GM19372 (cell line): ENCODE data around the gene ZNF341.

Experiments used
- ATAC-seq: cut with Tn5 transposase; IDR thresholded peaks from one replicate; pipeline ENCODE4 v1.9.1; 2021; ENCODE audit warnings: mild to moderate bottlenecking, low read depth, moderate library complexity; ENCODE audit not compliant: unreplicated experiment

The ZNF341 gene

GRCh38 chr20:33820362-33820761 is 88.6 kb downstream of the ZNF341 start:
- no peak for ATAC-seq

GRCh38 chr20:33821270-33821836 is 89.6 kb downstream of the ZNF341 start:
- ATAC-seq: no peak

- no peak for ATAC-seq
These were observed 90.6 kb downstream of the ZNF341 start for GRCh38 chr20:33822423-33822822.

- no peak for ATAC-seq
These were observed 91.2 kb downstream of the ZNF341 start for GRCh38 chr20:33822991-33823390.

- no peak for ATAC-seq
These were observed 93.1 kb downstream of the ZNF341 start for GRCh38 chr20:33824852-33825251.

GRCh38 chr20:33825340-33826269 is 93.8 kb downstream of the ZNF341 start:
- no peak for ATAC-seq

- ATAC-seq: no peak
These were observed 94.6 kb downstream of the ZNF341 start for GRCh38 chr20:33826270-33826897.

GRCh38 chr20:33827109-33827508 is 95.3 kb downstream of the ZNF341 start:
- no peak for ATAC-seq

- ATAC-seq: no peak
These were observed 96.0 kb downstream of the ZNF341 start for GRCh38 chr20:33827634-33828325.

GRCh38 chr20:33828326-33828844 is 96.6 kb downstream of the ZNF341 start:
- no peak for ATAC-seq

GRCh38 chr20:33828967-33829560 is 97.3 kb downstream of the ZNF341 start:
- ATAC-seq: no peak

- no peak for ATAC-seq
These were observed 97.8 kb downstream of the ZNF341 start for GRCh38 chr20:33829636-33830035.

- no peak for ATAC-seq
These were observed 98.6 kb downstream of the ZNF341 start for GRCh38 chr20:33830371-33830770.

GRCh38 chr20:33832103-33832804 is 100.5 kb downstream of the ZNF341 start:
- no peak for ATAC-seq

GRCh38 chr20:33833333-33833732 is 101.5 kb downstream of the ZNF341 start:
- no peak for ATAC-seq

- no peak for ATAC-seq
These were observed 103.9 kb downstream of the ZNF341 start for GRCh38 chr20:33835615-33836172.

- no peak for ATAC-seq
These were observed 104.5 kb downstream of the ZNF341 start for GRCh38 chr20:33836277-33836676.

GRCh38 chr20:33837096-33837830 is 105.5 kb downstream of the ZNF341 start:
- no peak for ATAC-seq
